Measurements from ENCODE around the gene ARTN. TPM values are rescaled to one million over a fixed set of nuclear protein-coding genes. Genes with fewer than 3 reads are reported as not detected.

The ARTN gene
- total and polyA plus RNA-seq, 9 of the 15 experiments (the other 6 are each of a cell fraction or from before 2014, with no cell fraction given): 0.06 to 0.38 TPM; not detected in 7

DNA sequence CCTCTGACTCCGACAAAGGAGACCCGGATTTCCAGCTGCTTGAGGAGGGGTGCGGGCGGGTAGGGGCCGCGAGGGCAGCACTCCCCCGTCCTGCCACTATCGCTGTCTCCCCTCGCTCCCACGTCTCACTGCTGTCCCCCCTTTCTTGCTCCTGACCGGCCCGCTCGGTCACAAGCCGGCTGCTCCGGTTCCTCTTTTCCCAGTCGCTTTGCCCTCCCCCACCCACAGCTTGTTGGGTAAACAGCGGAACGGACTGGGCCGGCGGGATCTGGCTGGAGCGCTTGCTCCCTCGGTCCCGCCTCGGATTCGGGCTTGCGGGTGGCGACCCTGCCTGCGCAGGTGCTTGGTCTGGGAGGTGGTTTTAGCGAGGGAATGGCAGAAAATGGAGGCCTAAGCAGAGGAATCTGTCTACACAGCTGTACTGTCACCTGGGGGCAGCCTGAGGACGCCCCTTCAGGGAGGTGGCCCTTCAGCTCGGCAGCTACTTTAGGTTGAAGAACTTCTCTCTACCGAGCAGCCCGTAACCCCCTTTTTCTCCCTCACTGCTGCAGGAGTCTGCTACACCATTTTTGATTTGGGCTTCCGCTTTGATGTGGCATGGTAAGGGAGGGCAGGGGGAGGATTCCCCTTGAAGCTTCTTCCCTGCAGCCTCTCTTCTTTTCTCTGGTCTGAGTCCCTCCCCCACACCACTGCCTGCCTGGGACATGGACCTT lies 41.8 kb downstream of the ARTN start (continued):
- TF ChIP-seq, protein P1, sequence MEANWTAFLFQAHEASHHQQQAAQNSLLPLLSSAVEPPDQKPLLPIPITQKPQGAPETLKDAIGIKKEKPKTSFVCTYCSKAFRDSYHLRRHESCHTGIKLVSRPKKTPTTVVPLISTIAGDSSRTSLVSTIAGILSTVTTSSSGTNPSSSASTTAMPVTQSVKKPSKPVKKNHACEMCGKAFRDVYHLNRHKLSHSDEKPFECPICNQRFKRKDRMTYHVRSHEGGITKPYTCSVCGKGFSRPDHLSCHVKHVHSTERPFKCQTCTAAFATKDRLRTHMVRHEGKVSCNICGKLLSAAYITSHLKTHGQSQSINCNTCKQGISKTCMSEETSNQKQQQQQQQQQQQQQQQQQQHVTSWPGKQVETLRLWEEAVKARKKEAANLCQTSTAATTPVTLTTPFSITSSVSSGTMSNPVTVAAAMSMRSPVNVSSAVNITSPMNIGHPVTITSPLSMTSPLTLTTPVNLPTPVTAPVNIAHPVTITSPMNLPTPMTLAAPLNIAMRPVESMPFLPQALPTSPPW (CRISPR knock-in tag; IDR thresholded peaks at IDR 0.05): peak; percentile 62
- TF ChIP-seq, protein P2, sequence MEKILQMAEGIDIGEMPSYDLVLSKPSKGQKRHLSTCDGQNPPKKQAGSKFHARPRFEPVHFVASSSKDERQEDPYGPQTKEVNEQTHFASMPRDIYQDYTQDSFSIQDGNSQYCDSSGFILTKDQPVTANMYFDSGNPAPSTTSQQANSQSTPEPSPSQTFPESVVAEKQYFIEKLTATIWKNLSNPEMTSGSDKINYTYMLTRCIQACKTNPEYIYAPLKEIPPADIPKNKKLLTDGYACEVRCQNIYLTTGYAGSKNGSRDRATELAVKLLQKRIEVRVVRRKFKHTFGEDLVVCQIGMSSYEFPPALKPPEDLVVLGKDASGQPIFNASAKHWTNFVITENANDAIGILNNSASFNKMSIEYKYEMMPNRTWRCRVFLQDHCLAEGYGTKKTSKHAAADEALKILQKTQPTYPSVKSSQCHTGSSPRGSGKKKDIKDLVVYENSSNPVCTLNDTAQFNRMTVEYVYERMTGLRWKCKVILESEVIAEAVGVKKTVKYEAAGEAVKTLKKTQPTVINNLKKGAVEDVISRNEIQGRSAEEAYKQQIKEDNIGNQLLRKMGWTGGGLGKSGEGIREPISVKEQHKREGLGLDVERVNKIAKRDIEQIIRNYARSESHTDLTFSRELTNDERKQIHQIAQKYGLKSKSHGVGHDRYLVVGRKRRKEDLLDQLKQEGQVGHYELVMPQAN (IDR thresholded peaks at IDR 0.05; ENCODE audit: borderline replicate concordance): no peak; the same call in 1 of the 2 replicates
- TF ChIP-seq ZNF3 (CRISPR knock-in tag; IDR thresholded peaks at IDR 0.05): no peak
- TF ChIP-seq ZKSCAN8 (CRISPR knock-in tag; IDR thresholded peaks at IDR 0.05): no peak
- TF ChIP-seq, protein P3, sequence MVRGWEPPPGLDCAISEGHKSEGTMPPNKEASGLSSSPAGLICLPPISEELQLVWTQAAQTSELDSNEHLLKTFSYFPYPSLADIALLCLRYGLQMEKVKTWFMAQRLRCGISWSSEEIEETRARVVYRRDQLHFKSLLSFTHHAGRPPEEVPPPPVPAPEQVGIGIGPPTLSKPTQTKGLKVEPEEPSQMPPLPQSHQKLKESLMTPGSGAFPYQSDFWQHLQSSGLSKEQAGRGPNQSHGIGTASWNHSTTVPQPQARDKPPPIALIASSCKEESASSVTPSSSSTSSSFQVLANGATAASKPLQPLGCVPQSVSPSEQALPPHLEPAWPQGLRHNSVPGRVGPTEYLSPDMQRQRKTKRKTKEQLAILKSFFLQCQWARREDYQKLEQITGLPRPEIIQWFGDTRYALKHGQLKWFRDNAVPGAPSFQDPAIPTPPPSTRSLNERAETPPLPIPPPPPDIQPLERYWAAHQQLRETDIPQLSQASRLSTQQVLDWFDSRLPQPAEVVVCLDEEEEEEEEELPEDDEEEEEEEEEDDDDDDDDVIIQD (CRISPR knock-in tag; IDR thresholded peaks at IDR 0.05): no peak
- TF ChIP-seq, protein P4, sequence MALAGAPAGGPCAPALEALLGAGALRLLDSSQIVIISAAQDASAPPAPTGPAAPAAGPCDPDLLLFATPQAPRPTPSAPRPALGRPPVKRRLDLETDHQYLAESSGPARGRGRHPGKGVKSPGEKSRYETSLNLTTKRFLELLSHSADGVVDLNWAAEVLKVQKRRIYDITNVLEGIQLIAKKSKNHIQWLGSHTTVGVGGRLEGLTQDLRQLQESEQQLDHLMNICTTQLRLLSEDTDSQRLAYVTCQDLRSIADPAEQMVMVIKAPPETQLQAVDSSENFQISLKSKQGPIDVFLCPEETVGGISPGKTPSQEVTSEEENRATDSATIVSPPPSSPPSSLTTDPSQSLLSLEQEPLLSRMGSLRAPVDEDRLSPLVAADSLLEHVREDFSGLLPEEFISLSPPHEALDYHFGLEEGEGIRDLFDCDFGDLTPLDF (CRISPR knock-in tag; IDR thresholded peaks at IDR 0.05): no peak
- TF ChIP-seq, protein P5, sequence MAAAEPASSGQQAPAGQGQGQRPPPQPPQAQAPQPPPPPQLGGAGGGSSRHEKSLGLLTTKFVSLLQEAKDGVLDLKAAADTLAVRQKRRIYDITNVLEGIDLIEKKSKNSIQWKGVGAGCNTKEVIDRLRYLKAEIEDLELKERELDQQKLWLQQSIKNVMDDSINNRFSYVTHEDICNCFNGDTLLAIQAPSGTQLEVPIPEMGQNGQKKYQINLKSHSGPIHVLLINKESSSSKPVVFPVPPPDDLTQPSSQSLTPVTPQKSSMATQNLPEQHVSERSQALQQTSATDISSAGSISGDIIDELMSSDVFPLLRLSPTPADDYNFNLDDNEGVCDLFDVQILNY (CRISPR knock-in tag; IDR thresholded peaks at IDR 0.05): no peak
- TF ChIP-seq SP1 (CRISPR knock-in tag; IDR thresholded peaks at IDR 0.05): no peak; the same call in 1 of the 2 replicates
- TF ChIP-seq, protein P6, sequence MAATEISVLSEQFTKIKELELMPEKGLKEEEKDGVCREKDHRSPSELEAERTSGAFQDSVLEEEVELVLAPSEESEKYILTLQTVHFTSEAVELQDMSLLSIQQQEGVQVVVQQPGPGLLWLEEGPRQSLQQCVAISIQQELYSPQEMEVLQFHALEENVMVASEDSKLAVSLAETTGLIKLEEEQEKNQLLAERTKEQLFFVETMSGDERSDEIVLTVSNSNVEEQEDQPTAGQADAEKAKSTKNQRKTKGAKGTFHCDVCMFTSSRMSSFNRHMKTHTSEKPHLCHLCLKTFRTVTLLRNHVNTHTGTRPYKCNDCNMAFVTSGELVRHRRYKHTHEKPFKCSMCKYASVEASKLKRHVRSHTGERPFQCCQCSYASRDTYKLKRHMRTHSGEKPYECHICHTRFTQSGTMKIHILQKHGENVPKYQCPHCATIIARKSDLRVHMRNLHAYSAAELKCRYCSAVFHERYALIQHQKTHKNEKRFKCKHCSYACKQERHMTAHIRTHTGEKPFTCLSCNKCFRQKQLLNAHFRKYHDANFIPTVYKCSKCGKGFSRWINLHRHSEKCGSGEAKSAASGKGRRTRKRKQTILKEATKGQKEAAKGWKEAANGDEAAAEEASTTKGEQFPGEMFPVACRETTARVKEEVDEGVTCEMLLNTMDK (IDR thresholded peaks at IDR 0.05; ENCODE audit: borderline replicate concordance, insufficient read depth, low read depth, low read length, poor library complexity, severe bottlenecking): no peak
- TF ChIP-seq STAT5A (IDR thresholded peaks at IDR 0.05; ENCODE audit: borderline replicate concordance, low read length): no peak
- TF ChIP-seq SOX6 (IDR thresholded peaks at IDR 0.05): no peak
- no peak for TF ChIP-seq HDAC8 (tag; IDR thresholded peaks at IDR 0.05)
- no peak for TF ChIP-seq TBL1XR1 (IDR thresholded peaks at IDR 0.05; ENCODE audit: low read length in 2 of 2)
- TF ChIP-seq, protein P7, sequence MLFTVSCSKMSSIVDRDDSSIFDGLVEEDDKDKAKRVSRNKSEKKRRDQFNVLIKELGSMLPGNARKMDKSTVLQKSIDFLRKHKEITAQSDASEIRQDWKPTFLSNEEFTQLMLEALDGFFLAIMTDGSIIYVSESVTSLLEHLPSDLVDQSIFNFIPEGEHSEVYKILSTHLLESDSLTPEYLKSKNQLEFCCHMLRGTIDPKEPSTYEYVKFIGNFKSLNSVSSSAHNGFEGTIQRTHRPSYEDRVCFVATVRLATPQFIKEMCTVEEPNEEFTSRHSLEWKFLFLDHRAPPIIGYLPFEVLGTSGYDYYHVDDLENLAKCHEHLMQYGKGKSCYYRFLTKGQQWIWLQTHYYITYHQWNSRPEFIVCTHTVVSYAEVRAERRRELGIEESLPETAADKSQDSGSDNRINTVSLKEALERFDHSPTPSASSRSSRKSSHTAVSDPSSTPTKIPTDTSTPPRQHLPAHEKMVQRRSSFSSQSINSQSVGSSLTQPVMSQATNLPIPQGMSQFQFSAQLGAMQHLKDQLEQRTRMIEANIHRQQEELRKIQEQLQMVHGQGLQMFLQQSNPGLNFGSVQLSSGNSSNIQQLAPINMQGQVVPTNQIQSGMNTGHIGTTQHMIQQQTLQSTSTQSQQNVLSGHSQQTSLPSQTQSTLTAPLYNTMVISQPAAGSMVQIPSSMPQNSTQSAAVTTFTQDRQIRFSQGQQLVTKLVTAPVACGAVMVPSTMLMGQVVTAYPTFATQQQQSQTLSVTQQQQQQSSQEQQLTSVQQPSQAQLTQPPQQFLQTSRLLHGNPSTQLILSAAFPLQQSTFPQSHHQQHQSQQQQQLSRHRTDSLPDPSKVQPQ (CRISPR knock-in tag; IDR thresholded peaks at IDR 0.05; ENCODE audit: borderline replicate concordance): no peak

Measured in K562 (cell line).